ENCODE results near the gene TTC5.
"Not testable (repeated sequence)": the region's sequence is repeated elsewhere in the genome, so short reads cannot be mapped to it uniquely, and the experiment has no call there.

Gene TTC5

GRCh38 chr14:20302042-20302755 is 3.6 kb downstream of the TTC5 start:
- no peak for DNase-seq

- no peak for DNase-seq
Measured at GRCh38 chr14:20295067-20295466, 10.7 kb downstream of the TTC5 start.

- no peak for DNase-seq
Measured at GRCh38 chr14:20294636-20295035, 11.1 kb downstream of the TTC5 start.

- not testable (repeated sequence) for DNase-seq
Measured at GRCh38 chr14:20281998-20282397, 23.8 kb downstream of the TTC5 start.

GRCh38 chr14:20280265-20280664 is 25.5 kb downstream of the TTC5 start:
- DNase-seq: peak; percentile 4

- DNase-seq: peak; percentile 8
Measured at GRCh38 chr14:20278414-20278813, 27.3 kb downstream of the TTC5 start.

- DNase-seq: no peak
Measured at GRCh38 chr14:20277409-20277808, 28.3 kb downstream of the TTC5 start.

- DNase-seq: no peak
Measured at GRCh38 chr14:20274062-20274461, 31.7 kb downstream of the TTC5 start.

- not testable (repeated sequence) for DNase-seq
Measured at GRCh38 chr14:20264361-20264760, 41.4 kb downstream of the TTC5 start.

GRCh38 chr14:20262642-20263128 is 43.1 kb downstream of the TTC5 start:
- DNase-seq: no peak

- no peak for DNase-seq
Measured at GRCh38 chr14:20247646-20248246, 58.0 kb downstream of the TTC5 start.
